ENCODE results near the gene SETD1B. TPM values are rescaled to one million over a fixed set of nuclear protein-coding genes. Genes with fewer than 3 reads are reported as not detected.

The SETD1B gene
- total RNA-seq, 2 experiments from 2014 or later = 26.5 to 26.9 TPM

DNA sequence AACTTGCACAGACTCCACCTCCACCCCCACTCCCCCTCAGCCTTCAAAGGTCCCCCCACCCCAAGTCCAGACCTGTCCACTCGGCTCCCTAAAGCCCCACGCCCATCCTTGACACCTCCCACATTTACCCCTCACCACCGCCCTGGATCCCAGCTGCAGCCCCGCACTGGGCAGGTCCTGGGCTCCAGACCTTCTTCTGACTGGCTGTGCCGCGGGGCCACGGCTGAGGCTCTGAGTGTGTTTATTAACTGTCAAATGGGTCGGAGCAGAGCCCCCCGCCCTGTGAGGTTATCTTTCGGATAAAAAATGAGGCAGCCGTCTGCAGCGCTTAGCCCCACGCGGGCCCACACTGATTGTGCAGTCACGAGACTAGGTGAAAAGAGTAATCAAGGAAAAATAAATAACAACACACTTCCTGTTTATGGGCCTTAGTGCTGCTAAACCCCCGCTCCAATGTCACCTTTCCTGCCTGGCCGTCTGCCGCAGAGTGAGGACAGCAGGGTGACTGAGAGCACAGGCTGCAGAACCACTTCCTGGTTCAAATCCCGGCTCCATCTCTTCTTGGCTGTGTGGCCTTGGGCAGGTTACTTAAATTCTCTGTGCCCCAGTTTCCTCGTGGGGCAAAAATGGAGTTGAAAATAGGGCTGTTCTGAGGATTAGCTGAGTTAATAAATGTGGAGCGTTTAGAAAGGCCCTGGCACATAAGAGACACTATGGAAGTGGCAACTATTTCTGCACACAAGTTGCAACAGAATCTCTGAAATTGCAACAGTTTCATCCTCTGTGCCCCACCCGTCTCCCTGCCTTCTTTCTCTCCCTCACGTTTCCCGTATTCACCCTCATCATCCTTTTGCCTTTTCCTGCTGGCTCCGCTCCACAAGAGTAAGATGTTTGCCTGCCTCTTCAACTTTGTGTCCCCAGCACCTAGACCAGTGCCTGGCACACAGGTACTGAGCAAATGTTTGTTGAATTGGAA, 9.4 kb downstream of the SETD1B start:
- H3K27me3 Mint-ChIP-seq = no peaks in the 10 kb centered on the region
- H3K36me3 Mint-ChIP-seq (ENCODE audit: low read depth) = peaks cover 61% of the 10 kb centered on the region
- peak overlapping the region; percentile 81 for H3K4me3 Mint-ChIP-seq
- CTCF ChIA-PET = interaction anchor here (0.9 to 14.5 kb wide), 6 partner anchors 11 to 106 kb away, joined by 3 to 683 read pairs (median 25); partner anchors contain the start of genes CFAP251, PSMD9, RHOF and SETD1B
- POLR2A ChIA-PET = interaction anchor here (1.8 to 27.1 kb wide), 2 partner anchors 26 to 75 kb away, joined by 8 to 1170 read pairs; partner anchors contain the start of genes PSMD9 and RHOF
- no peaks in the 10 kb centered on the region for H3K9me3 Mint-ChIP-seq
- DNase-seq = peak; percentile 37
- H3K27ac Mint-ChIP-seq = peak overlapping the region; percentile 73
- peaks cover 47% of the 10 kb centered on the region for H3K4me1 Mint-ChIP-seq

DNA sequence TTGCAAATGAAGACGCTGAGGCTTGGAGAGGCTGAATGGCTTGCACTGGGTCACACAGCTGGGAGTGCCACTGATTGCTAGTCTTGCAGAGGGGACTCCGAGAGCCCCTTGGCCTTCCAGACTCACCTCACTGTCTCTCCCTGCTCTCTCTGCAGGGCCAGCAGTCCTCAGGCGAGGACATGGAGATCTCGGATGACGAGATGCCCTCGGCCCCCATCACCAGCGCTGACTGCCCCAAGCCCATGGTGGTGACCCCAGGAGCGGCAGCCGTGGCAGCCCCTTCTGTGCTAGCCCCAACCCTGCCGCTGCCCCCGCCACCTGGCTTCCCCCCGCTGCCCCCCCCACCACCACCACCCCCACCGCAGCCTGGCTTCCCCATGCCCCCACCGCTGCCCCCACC, 10.1 kb downstream of the SETD1B start:
- H3K4me1 Mint-ChIP-seq = peaks cover 43% of the 10 kb centered on the region
- peak overlapping the region; percentile 73 for H3K27ac Mint-ChIP-seq
- H3K27me3 Mint-ChIP-seq = no peaks in the 10 kb centered on the region
- no peak overlapping the region for H3K4me3 Mint-ChIP-seq
- H3K9me3 Mint-ChIP-seq = no peaks in the 10 kb centered on the region
- POLR2A ChIA-PET = interaction anchor here (27.1 kb wide), 1 partner anchor 27 kb away, joined by 1170 read pairs; the partner anchor contains the start of gene RHOF
- peaks cover 57% of the 10 kb centered on the region for H3K36me3 Mint-ChIP-seq (ENCODE audit: low read depth)
- no peak for DNase-seq
- CTCF ChIA-PET = interaction anchor here (14.5 kb wide), 1 partner anchor 23 kb away, joined by 683 read pairs; the partner anchor contains the start of gene RHOF

DNA sequence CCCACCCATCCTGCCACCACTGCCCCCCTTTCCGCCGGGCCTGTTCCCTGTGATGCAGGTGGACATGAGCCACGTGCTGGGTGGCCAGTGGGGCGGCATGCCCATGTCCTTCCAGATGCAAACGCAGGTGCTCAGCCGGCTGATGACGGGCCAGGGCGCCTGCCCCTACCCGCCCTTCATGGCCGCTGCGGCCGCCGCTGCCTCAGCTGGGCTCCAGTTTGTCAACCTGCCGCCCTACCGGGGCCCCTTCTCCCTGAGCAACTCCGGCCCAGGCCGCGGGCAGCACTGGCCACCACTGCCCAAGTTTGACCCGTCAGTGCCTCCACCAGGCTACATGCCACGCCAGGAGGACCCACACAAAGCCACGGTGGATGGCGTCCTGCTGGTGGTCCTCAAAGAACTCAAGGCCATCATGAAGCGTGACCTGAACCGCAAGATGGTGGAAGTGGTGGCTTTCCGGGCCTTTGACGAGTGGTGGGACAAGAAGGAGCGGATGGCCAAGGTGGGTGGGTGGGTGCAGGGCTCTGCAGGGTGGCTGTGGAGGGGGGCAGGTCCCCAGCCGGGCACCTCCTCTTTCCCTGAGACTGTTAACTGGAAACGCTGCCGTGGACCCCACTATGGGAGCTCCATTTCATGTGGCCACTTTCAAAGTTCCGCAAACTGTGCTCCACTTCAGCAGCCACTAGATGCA, 10.8 kb downstream of the SETD1B start:
- H3K36me3 Mint-ChIP-seq (ENCODE audit: low read depth) = peaks cover 56% of the 10 kb centered on the region
- H3K4me3 Mint-ChIP-seq = no peak overlapping the region
- H3K27me3 Mint-ChIP-seq = no peaks in the 10 kb centered on the region
- CTCF ChIA-PET = interaction anchor here (2.5 kb wide), 1 partner anchor 20 kb away, joined by 14 read pairs; no protein-coding TSS in a partner anchor
- no peak for DNase-seq
- H3K4me1 Mint-ChIP-seq = peaks cover 37% of the 10 kb centered on the region
- no peaks in the 10 kb centered on the region for H3K9me3 Mint-ChIP-seq
- H3K27ac Mint-ChIP-seq = no peak overlapping the region
- POLR2A ChIA-PET = interaction anchor here (1.3 to 27.1 kb wide), 3 partner anchors 8 to 27 kb away, joined by 3 to 1170 read pairs (median 9); partner anchors contain the start of gene RHOF

DNA sequence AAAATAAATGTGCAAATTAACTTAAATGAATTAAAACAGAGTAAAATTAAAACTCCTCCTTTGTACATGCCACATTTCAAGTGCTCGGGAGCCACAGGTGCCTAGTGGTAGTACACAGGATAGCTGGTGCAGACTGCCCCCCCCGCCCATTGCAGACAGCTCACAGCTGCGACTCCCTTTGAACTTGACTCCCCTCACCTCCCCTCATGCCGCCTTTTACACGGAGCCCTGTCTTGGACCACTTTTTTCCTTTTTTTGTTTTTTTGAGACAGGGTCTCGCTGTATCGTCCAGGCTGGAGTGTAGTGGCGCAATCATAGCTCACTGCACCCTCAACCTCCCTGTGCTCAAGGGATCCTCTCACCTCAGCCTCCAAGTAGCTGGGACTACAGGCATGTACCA, 11.5 kb downstream of the SETD1B start:
- POLR2A ChIA-PET = interaction anchor here (0.8 to 1.9 kb wide), 3 partner anchors 9 to 20 kb away, joined by 3 to 9 read pairs (median 3); no protein-coding TSS in a partner anchor
- H3K27ac Mint-ChIP-seq = peak overlapping the region; percentile 44
- H3K9me3 Mint-ChIP-seq = no peaks in the 10 kb centered on the region
- CTCF ChIA-PET = interaction anchor here (2.5 kb wide), 1 partner anchor 21 kb away, joined by 14 read pairs; no protein-coding TSS in a partner anchor
- H3K4me3 Mint-ChIP-seq = no peak overlapping the region
- H3K36me3 Mint-ChIP-seq (ENCODE audit: low read depth) = peaks cover 53% of the 10 kb centered on the region
- H3K4me1 Mint-ChIP-seq = peaks cover 36% of the 10 kb centered on the region
- H3K27me3 Mint-ChIP-seq = no peaks in the 10 kb centered on the region
- DNase-seq = no peak

DNA sequence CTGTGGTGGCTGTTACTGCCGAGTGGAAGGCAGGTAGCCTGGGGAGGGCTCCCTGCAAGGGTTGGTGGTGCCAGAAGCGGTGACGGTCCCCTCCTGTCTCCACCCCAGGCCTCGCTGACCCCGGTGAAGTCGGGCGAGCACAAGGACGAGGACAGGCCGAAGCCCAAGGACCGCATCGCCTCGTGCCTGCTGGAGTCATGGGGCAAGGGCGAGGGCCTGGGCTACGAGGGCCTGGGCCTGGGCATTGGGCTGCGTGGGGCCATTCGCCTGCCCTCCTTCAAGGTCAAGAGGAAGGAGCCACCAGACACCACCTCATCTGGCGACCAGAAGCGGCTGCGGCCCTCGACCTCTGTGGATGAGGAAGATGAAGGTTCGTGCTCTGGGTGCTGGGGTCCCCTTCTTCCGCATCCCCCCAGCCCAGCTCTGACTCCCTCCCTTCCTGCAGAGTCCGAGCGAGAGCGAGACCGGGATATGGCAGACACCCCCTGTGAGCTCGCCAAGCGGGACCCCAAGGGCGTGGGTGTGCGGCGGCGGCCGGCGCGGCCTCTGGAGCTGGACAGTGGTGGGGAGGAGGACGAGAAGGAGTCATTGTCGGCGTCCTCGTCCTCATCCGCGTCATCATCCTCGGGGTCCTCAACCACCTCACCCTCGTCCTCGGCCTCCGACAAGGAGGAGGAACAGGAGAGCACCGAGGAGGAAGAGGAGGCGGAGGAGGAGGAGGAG, 13.3 kb downstream of the SETD1B start:
- no peaks in the 10 kb centered on the region for H3K27me3 Mint-ChIP-seq
- H3K36me3 Mint-ChIP-seq (ENCODE audit: low read depth) = peaks cover 50% of the 10 kb centered on the region
- peaks cover 22% of the 10 kb centered on the region for H3K4me1 Mint-ChIP-seq
- no peak overlapping the region for H3K27ac Mint-ChIP-seq
- ChIA-PET CTCF (interaction anchor here (2.5 kb wide), 1 partner anchor 22 kb away, joined by 14 read pairs; no protein-coding TSS in a partner anchor), POLR2A (interaction anchor here (0.9 kb wide), 1 partner anchor 17 kb away, joined by 3 read pairs; no protein-coding TSS in a partner anchor)
- DNase-seq = no peak
- H3K4me3 Mint-ChIP-seq = no peak overlapping the region
- H3K9me3 Mint-ChIP-seq = no peaks in the 10 kb centered on the region

DNA sequence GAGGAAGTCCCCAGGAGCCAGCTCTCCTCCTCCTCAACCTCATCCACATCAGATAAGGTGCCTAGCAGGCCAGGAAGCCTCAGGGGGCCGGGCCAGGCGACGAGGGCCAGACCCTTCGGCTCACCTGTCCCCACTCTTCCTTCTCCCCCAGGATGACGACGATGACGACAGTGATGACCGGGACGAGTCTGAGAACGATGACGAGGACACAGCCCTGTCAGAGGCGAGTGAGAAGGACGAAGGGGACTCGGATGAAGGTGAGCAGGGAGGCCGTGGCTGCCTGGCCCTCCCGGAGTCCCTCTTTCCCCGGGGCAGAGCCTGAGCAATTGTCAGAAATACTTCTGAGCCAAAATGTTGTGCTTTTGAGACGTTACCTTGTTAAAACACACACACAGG, 13.8 kb downstream of the SETD1B start:
- H3K4me3 Mint-ChIP-seq = no peak overlapping the region
- H3K36me3 Mint-ChIP-seq (ENCODE audit: low read depth) = peaks cover 49% of the 10 kb centered on the region
- POLR2A ChIA-PET = interaction anchor here (0.9 kb wide), 1 partner anchor 18 kb away, joined by 3 read pairs; no protein-coding TSS in a partner anchor
- H3K27ac Mint-ChIP-seq = no peak overlapping the region
- H3K9me3 Mint-ChIP-seq = no peaks in the 10 kb centered on the region
- peaks cover 18% of the 10 kb centered on the region for H3K4me1 Mint-ChIP-seq
- no peak for DNase-seq
- CTCF ChIA-PET = no interaction called here
- H3K27me3 Mint-ChIP-seq = no peaks in the 10 kb centered on the region

DNA sequence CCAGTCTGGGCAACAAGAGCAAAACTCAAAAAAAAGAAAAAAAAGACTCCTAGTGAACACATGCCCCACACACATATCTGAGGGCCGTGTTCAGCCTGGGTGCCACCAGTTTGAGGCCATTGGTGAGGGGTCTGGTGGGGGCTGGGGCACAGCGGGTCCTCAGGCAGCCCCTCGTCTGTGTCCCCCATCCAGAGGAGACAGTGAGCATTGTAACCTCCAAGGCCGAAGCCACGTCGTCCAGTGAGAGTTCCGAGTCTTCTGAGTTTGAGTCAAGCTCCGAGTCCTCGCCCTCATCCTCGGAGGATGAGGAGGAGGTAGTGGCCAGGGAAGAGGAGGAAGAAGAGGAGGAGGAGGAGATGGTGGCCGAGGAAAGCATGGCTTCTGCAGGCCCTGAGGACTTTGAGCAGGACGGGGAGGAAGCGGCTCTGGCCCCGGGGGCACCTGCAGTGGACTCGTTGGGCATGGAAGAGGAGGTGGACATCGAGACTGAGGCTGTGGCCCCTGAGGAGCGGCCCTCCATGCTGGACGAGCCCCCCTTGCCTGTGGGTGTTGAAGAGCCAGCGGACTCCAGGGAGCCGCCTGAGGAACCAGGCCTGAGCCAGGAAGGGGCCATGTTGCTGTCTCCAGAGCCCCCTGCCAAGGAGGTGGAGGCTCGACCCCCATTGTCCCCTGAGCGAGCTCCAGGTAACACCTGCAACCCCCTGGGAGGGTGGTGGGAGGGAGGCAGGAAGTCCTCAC, 15.6 kb downstream of the SETD1B start:
- no peaks in the 10 kb centered on the region for H3K9me3 Mint-ChIP-seq
- H3K27ac Mint-ChIP-seq = no peak overlapping the region
- peaks cover 49% of the 10 kb centered on the region for H3K36me3 Mint-ChIP-seq (ENCODE audit: low read depth)
- H3K4me3 Mint-ChIP-seq = no peak overlapping the region
- H3K27me3 Mint-ChIP-seq = no peaks in the 10 kb centered on the region
- no peak for DNase-seq
- ChIA-PET POLR2A (no interaction called here), CTCF (no interaction called here)
- peaks cover 4% of the 10 kb centered on the region for H3K4me1 Mint-ChIP-seq

DNA sequence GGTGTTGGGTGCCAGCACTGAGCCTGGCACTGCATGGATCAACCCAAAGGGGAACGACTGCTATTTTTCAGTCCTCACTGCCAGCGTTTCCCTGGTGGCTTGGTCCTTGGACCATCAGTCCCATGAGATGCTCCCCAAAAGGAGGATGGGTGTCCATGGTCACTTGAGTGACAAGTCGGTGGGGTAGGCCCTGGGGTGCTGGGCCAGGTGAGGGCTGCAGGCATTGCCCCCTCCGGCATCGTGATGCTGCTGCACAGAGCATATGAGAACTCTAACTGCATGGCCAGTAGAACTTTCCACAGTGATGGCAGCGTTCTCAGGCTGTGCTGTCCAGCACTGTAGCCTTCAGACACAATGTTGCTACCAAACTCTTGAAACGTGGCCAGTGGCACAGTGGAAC, 16.2 kb downstream of the SETD1B start:
- DNase-seq = no peak
- H3K27ac Mint-ChIP-seq = no peak overlapping the region
- no peak overlapping the region for H3K4me3 Mint-ChIP-seq
- ChIA-PET POLR2A (no interaction called here), CTCF (no interaction called here)
- H3K36me3 Mint-ChIP-seq (ENCODE audit: low read depth) = peaks cover 51% of the 10 kb centered on the region
- no peaks in the 10 kb centered on the region for H3K27me3 Mint-ChIP-seq
- H3K9me3 Mint-ChIP-seq = no peaks in the 10 kb centered on the region
- peaks cover 4% of the 10 kb centered on the region for H3K4me1 Mint-ChIP-seq

DNA sequence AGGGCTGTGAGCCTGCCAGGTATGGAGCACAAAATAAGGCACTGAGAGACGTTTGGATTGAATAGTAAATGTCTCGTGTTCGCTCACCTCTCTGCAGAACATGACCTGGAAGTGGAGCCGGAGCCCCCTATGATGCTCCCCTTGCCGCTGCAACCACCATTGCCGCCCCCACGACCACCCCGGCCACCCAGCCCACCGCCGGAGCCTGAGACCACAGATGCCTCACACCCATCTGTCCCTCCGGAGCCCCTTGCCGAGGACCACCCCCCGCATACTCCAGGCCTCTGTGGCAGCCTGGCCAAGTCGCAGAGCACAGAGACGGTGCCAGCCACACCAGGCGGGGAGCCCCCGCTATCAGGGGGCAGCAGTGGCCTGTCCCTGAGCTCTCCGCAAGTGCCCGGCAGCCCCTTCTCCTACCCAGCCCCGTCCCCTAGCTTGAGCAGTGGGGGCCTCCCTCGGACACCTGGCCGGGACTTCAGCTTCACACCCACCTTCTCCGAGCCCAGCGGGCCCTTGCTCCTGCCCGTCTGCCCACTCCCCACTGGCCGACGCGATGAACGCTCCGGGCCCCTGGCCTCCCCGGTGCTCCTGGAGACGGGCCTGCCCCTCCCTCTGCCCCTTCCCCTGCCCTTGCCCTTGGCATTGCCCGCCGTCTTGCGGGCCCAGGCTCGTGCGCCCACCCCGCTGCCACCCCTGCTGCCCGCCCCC, 18.7 kb downstream of the SETD1B start:
- CTCF ChIA-PET = no interaction called here
- DNase-seq = no peak
- no peaks in the 10 kb centered on the region for H3K4me1 Mint-ChIP-seq
- H3K36me3 Mint-ChIP-seq (ENCODE audit: low read depth) = peaks cover 53% of the 10 kb centered on the region
- POLR2A ChIA-PET = no interaction called here
- H3K27ac Mint-ChIP-seq = no peak overlapping the region
- no peak overlapping the region for H3K4me3 Mint-ChIP-seq
- no peaks in the 10 kb centered on the region for H3K9me3 Mint-ChIP-seq
- no peaks in the 10 kb centered on the region for H3K27me3 Mint-ChIP-seq

DNA sequence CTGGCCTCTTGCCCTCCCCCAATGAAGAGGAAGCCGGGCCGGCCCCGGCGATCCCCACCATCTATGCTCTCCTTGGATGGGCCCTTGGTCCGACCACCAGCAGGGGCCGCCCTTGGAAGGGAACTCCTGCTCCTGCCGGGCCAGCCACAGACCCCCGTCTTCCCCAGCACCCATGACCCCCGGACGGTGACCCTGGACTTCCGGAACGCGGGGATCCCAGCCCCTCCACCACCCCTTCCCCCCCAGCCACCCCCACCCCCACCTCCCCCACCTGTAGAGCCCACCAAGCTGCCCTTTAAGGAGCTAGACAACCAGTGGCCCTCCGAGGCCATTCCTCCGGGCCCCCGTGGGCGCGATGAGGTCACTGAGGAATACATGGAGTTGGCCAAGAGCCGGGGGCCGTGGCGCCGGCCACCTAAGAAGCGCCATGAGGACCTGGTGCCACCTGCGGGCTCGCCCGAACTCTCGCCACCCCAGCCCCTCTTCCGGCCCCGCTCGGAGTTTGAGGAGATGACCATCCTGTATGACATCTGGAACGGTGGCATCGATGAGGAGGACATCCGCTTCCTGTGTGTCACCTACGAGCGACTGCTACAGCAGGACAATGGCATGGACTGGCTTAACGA, 19.4 kb downstream of the SETD1B start:
- H3K27ac Mint-ChIP-seq = no peak overlapping the region
- H3K4me1 Mint-ChIP-seq = no peaks in the 10 kb centered on the region
- ChIA-PET POLR2A (no interaction called here), CTCF (no interaction called here)
- H3K4me3 Mint-ChIP-seq = no peak overlapping the region
- no peak for DNase-seq
- H3K27me3 Mint-ChIP-seq = no peaks in the 10 kb centered on the region
- H3K9me3 Mint-ChIP-seq = no peaks in the 10 kb centered on the region
- H3K36me3 Mint-ChIP-seq (ENCODE audit: low read depth) = peaks cover 48% of the 10 kb centered on the region

DNA sequence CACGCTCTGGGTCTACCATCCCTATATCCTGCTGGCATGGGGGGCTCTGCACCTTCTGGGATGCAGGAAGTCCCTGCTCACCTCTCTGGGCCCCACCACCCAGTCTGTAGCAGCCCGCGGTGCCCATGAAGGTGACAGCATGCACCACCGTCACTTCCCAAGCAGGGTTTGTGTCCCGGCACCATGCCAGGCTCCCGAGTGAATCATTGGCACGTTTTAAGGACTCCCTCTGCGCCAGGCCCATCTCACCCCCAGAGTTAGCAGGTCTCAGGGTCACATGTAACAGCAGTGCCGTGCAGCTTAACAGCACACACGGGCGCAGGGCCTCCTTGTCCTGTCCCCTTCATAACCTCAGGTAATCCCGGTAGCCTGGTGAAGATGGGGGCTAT, 19.9 kb downstream of the SETD1B start:
- Mint-ChIP-seq H3K27ac (no peak overlapping the region), H3K36me3 (ENCODE audit: low read depth) (peaks cover 53% of the 10 kb centered on the region), H3K4me3 (no peak overlapping the region), H3K4me1 (no peaks in the 10 kb centered on the region), H3K27me3 (no peaks in the 10 kb centered on the region), H3K9me3 (no peaks in the 10 kb centered on the region)
- POLR2A ChIA-PET = interaction anchor here (1.0 kb wide), 1 partner anchor 8 kb away, joined by 3 read pairs; no protein-coding TSS in a partner anchor
- CTCF ChIA-PET = interaction anchor here (0.7 kb wide), 1 partner anchor 12 kb away, joined by 4 read pairs; no protein-coding TSS in a partner anchor
- DNase-seq = no peak
